GM19467 (cell line): ENCODE measurements around the gene AMBRA1.
"Not testable (repeated sequence)": the region's sequence is repeated elsewhere in the genome, so short reads cannot be mapped to it uniquely, and the experiment has no call there.

Experiments
- ATAC-seq: cut with Tn5 transposase; IDR thresholded peaks from one replicate; pipeline ENCODE4 v1.9.1; 2021; ENCODE audit warnings: mild to moderate bottlenecking, moderate library complexity; ENCODE audit not compliant: unreplicated experiment

The AMBRA1 gene

DNA sequence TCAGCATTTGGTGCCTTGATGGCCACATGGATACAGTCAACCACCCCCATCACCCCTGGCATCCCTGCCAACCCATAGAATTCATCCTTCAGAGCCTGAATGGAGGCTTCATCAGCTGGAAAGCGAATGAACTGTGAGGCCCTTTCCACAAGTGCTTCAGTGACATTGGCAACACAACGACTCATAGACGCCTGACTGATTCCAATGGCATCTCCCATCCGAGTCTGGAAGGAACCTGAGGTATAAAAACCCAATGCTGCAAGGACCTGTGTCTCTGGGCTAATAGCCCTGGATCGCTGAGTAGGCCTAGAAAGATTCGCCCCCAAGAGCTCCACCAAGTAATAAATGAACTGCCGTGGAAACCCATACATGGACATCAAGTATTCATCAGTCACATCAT, 21.9 kb upstream of the AMBRA1 start:
- no peak for ATAC-seq

DNA sequence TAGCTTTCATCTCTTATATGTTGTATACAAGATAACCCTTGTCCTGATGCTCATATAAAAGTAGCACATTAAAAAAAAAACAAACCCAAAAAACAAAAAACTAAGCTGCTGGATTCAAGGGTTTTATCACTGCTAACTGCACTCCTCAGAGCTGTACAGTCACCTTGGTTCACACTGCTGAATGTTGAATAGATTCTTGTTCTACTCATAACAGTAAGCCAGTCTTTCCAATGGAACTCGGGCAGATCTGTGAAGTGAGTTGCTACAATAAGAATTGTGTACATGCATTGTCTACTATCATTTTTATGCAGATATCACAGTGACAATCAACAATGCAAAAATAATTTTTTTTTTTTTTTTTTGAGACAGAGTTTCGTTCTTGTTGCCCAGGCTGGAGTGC, 18.5 kb upstream of the AMBRA1 start:
- ATAC-seq = no peak

DNA sequence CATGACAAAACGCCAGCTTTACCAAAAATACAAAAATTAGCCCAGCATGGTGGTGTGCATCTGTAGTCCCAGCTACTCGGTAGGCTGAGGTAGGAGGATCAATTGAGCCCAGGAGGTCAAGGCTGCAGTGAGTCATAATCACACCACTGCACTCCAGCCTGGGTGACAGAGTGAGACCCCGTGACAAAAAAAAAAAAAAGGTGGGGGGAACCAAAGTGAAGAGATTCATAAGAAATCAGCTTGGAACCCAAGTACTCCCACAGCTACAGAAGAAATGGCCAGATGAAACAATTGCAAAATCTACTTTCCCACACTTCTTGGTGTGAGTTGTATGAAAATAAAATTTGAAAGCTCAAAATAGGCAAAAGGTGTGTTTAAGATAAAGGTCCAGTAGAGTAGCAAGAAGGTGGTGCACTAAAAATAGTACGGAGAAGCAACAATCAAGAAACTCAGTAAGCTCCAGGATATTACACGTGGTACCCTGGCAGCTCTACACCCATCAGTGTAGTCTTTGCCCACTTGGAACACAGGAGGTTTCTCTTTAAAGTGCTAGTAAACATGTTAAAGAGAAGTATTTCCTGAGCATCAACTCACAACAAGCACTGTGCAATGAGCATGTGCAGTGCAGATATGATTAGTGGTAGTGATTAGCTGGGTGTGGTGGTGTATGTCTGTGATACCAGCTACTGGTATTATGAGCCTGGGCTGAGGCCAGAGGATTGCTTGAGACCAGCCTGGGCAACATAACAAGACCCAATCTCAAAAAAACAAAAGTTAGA, 17.9 kb upstream of the AMBRA1 start:
- ATAC-seq = no peak

- no peak for ATAC-seq
These were observed 15.6 kb upstream of the AMBRA1 start for GRCh38 chr11:46609386-46609785.

DNA sequence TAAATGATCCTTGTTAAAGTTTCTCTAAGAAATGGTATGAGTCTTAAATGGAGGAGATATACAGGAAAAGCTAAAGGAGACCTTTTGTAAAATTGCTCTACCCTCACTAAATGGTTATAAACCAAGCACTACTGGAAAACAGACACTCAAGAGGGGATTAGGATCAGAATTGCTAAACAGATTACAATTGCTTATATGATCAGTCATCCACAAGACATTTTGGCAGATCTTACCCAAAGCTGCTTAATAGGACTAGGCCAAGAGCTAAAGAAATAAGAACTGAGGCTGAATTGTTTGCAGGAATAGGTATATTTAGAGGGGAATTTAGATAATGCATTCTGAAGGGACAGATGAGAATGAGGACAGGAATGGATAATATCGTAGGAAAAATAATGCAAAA, 13.7 kb upstream of the AMBRA1 start:
- ATAC-seq = no peak

DNA sequence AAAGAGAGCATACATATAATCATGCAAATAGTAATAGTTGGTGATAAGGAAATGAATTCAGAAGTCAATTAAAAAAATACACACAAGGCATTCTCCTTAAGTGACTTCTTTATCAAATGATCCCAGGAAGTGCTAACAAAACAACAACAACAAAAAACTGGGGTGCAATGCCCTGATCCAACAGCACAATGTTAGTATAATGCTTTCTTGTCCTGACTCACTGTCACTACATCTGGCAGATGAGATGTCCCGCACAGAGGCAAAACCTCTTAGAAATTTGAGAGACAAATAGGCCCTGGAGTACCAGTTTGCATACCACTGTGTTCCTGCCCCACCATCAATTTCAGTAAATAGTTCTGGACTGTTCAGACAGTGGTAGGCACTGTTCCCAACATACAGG, 11.0 kb upstream of the AMBRA1 start:
- ATAC-seq = no peak

DNA sequence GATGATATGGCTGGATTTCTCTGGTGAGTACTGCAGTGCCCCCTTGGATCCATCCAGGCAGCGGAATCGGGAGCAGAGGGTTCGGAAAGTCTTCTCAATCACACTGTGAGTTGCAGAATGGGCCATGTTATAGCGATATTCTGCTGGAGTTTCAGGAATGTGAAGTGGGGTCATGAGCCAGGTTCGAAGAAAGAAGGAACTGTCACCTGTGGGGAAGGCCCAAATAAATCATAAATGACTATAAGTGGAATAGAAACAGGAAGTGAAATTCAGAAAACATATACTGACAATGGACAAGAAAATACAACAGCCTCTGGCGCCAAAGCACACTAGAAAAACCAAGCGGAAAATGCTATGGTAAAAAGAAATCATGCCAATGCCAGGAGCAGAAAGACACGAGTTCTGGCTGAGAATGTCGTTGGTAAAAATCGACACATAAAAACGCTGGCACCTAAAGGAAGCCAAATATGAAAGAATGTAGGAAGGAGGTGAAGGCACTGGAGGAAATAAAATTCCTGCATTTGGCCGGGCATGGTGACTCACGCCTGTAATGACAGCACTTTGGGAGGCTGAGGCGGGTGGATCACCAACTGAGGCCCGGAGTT, 10.0 kb upstream of the AMBRA1 start:
- ATAC-seq = no peak

DNA sequence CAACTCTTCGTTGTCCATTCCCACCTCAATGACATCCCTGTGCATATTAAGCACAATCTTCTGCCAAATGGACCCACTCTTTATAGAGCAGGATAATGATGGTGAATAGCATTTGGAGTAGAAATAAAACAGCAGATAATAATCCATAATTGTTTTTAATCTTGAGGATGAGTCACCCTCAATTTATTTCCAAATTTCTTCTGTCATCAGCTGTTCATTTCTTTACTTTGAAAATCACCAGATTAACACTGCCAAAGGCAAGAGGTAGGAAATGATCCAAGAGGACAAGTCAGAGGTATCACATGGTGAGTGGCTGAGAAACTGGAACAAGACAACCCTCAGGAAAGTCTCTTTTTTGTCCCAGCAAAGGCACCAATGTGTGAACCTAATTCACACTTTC, 7.3 kb upstream of the AMBRA1 start:
- no peak for ATAC-seq

DNA sequence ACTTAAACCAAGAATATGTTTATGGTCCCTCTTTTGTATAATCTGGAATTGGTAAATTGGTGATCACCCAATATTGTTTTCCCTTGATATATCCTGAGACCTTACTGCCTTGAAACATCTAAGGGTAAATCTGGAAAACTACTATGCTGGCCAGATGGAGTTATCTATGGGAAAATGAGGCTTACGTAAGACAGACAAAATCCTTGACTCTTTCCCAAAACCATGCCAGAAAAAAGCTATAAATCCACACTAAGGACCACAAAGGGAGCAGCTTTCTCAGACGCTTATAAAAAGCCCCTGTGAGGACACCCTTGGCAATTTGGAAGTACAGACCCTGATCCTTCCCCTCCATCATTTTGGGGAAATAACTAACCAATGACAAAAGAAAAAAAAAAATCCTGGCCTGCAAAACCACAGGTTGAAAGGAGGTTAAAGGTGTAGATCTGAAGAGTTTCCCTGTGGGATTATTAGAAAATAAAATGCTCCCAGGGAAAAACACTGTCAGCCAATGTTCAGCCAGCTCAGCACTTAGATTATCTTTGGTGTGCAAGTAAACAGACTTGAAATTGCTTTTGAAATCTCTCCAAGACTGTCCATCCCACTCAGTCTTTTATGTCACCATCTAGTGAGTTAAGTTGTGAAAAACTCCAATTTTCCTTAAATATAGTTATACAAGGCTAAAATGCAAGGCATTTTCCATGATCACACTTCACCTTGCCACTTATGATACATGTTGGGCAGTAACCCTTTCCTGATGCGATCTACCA, 6.6 kb upstream of the AMBRA1 start:
- no peak for ATAC-seq

DNA sequence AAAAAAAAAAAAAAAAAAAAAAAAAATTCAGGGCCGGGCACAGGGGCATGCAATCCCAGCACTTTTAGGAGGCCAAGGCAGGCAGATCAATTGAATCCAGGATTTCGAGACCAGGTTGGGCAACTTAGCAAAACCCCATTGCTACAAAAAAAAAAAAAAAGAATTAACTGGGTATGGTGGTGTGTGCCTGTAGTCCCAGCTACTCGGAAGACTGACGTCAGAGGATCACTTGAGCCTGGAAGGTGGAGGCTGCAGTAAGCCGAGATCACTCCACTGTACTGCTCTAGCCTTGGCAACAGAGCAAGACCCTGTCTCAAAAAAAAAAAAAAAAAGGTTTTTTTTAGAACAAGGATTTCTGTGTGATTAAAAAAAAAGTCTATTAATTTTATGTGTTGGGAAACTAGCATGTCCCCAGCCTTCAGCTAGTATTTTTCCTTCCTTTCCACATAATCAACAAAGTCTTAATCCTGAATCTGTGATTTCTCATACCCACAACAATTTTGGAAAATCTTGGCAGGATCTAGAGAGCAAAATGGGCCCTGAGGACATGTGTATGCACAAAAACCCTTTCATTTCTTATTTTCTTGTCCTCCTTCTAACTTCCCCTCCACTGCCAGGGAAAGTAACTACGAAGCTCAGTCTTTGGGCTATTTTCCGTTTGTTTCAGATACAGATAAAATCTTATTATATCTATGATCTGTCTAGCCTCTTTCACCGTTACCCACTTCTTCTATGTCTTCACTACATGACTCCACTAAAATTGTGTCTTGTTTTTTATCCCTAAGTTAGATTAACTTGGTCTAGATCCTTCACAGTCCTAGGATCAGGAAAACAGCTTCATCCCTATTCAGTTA, 5.7 kb upstream of the AMBRA1 start:
- ATAC-seq = no peak

- ATAC-seq = no peak
These were observed 3.9 kb upstream of the AMBRA1 start for GRCh38 chr11:46597609-46598219.

GRCh38 chr11:46597155-46597554, 3.3 kb upstream of the AMBRA1 start:
- no peak for ATAC-seq

DNA sequence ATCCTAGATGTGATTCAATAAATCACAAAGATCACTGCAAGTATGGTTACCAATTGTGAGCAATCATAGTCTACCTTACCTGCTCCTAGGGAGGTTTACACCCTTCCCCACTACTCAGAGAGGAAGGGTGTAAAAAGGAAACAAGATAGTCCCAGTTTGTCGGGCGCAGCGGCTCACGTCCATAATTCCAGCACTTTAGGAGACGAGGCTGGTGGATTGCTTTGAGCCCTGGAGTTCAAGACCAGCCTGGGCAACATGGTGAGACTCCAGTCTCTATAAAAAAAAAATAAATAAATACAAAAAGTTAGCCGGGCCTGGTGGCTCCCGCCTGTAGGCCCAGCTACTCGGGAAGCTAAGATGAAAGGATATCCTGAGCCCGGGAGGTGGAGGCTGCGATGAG, 962 bp upstream of the AMBRA1 start:
- no peak for ATAC-seq

DNA sequence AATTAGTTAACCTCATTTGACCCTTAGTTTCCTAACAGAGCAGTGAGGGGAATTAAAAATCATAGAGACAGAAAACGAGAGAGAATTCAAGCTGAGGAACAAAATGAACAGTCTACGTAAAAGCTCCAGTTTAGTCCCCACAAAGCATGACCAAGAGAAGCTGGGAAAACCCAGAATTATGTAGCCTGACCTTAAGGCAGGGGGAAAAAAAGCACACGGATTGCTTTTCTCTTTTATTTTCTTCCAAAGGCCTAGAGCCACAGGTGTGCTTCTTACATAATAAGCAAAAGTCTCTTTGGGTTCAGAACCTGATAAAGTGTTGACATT, 514 bp upstream of the AMBRA1 start:
- no peak for ATAC-seq

DNA sequence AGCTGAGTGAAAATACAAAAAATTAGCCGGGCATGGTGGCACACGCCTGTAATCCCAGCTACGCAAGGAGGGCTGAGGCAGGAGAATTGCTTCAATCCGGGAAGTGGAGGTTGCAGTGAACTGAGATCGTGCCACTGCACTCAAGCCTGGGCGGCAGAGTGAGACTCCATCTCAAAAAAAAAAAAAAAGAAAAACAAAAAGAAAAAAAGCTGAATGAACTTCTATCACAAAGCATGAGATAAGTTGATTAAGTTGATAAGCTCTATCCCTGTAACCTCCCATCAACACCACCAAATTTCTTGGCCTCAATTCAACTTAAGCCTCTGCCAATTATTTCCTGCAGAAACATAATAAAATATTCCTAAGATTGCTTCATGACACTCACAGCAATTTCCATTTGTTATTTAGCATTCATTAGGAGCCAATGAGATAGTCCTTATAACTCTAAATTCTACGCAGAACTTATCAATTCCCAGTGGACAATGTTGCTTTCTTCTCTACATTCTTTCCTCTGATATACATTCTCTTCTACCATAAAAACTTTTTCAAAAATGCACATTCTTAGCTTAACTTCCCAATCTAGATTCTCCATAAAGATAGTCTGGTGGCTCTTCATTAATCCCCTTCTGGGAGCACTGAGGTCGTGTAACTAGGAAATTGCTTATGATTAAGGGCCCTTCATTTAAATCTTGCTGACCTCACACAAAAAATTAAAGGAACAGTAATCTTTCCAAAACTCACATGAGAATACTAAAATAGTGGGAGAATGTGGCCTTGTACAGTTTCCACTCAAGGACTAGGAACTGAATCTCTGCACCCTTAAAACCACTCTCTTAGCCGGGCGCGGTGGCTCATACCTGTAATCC, 2.9 kb downstream of the AMBRA1 start:
- ATAC-seq = no peak

- ATAC-seq = no peak
These were observed 4.9 kb downstream of the AMBRA1 start for GRCh38 chr11:46588915-46589314.

- ATAC-seq = no peak
These were observed 5.7 kb downstream of the AMBRA1 start for GRCh38 chr11:46588131-46588530.

GRCh38 chr11:46583513-46583912, 10.3 kb downstream of the AMBRA1 start:
- not testable (repeated sequence) for ATAC-seq

DNA sequence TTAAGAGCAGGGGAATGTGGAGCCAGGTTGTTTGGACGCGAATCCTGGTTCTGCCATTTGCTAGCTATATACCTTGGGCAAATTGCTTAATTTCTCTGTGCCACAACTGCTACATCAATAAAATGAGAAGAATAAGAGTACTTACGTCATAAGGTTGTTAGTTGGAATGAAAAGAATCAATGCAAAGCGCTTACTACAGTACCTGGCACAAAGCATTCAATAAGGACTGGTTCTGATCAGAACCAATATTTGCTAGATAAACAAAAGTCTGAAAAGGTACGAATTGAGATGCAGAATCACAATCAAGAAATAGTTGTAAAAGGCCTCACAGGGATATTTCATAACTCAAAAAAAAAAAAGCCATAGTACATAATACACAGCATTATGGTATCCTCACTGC, 11.2 kb downstream of the AMBRA1 start:
- ATAC-seq = no peak

DNA sequence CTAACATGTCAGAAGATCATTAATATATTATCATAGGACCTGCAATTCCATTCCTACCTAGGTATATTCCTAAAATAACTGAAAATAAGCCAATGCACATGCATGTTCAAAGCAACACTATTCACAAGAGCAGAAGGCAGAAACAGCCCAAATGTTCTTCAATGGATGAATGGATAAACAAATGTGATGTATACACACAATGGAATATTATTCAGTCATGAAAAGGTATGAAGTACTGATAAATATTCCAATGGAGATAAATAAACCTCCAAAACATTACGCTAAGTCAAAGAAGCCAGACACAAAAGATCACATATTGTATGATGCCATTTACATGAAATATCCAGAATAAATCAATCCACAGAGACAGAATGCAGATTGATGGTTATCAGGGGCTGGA, 16.8 kb downstream of the AMBRA1 start:
- no peak for ATAC-seq
